K562 (cell line): ENCODE data around the gene HNRNPA2B1. TPM values are rescaled to one million over a fixed set of nuclear protein-coding genes. Genes with fewer than 3 reads are reported as not detected.

Source experiments
- EP300 ChIP-seq: IDR thresholded peaks from 2 replicates; pipeline ENCODE4 v1.6.1; 2012; ENCODE audit warnings: low read length, improper control_type of control experiment
- FUS ChIP-seq: fragments of 200-400 bp; formaldehyde crosslinking; optimal IDR thresholded peaks from 2 replicates; pipeline ENCODE3; 2017; ENCODE audit warnings: low read depth, low read length
- KLF6 ChIP-seq: fragments of 250-450 bp; sonication (Bioruptor Pico); IDR thresholded peaks from 2 replicates; pipeline ENCODE4 v1.4.0; 2020; ENCODE audit warnings: mild to moderate bottlenecking, moderate library complexity, borderline replicate concordance
- TARDBP ChIP-seq: fragments of 450-650 bp; IDR thresholded peaks from 2 replicates; pipeline ENCODE4 v1.6.1; 2016
- YY1 ChIP-seq, 3 experiments: IDR thresholded peaks; 2 replicates each; pipeline ENCODE4 v1.6.1; 2011; ENCODE audit warnings: low read length in 2 of 3, mild to moderate bottlenecking in 2 of 3, moderate library complexity in 2 of 3, borderline replicate concordance in 1 of 3, control low read depth in 1 of 3, low read depth in 1 of 3; ENCODE audit not compliant: insufficient read depth in 3 of 3, insufficient replicate concordance in 2 of 3, control insufficient read depth in 1 of 3, insufficient read length in 1 of 3; ENCODE audit errors: extremely low read depth in 1 of 3
- ZNF174 ChIP-seq: fragments of 250-450 bp; sonication (Bioruptor Pico); IDR thresholded peaks from 2 replicates; pipeline ENCODE4 v1.4.0; 2020; ENCODE audit warnings: mild to moderate bottlenecking
- ZNF197 ChIP-seq: fragments of 200-800 bp; sonication (Bioruptor generic); IDR thresholded peaks from 2 replicates; pipeline ENCODE4 v1.6.1; 2016; ENCODE audit warnings: low read depth, missing genetic modification characterization, missing compliant biosample characterization
- polyA plus RNA-seq, 8 experiments: library from polyadenylated mRNA; depleted of rRNA in 4 of 8; stranded (reverse) in 5 of 8; unstranded in 3 of 8; fragments of >200 nt; fragmentation: Nextera tagmentation in 2 of 8; fragmentation: Illumina TruSeq in 1 of 8; extraction: Ambion mirVana in 2 of 8; extraction: Trizol in 1 of 8; gene quantifications; 2 replicates each; pipeline versions ENCODE4 v1.2.1 to v1.2.3, GENCODE V29; 2011 to 2014; ENCODE audit warnings: inconsistent platforms in 1 of 8, missing spikeins in 1 of 8
- total RNA-seq, 7 experiments: library from RNA; depleted of rRNA in 6 of 7; stranded (reverse); fragments of >200 nt in 6 of 7; fragmentation: Illumina TruSeq in 2 of 7; extraction: Trizol in 2 of 7; gene quantifications; 2 replicates each; pipeline versions ENCODE4 v1.2.1 to v1.2.3, GENCODE V29; 2011 to 2021; ENCODE audit warnings: low replicate concordance in 1 of 7
- TF ChIP-seq, protein P1 (sequence below): sonication (generic); formaldehyde crosslinking; IDR thresholded peaks from 2 replicates; pipeline ENCODE4 v1.8.0; 2023; ENCODE audit warnings: mild to moderate bottlenecking, missing genetic modification reagents
- TF ChIP-seq, protein P2 (sequence below): fragments of 150-350 bp; conservative IDR thresholded peaks from 2 replicates; pipeline ENCODE4 v1.6.1; 2014; ENCODE audit warnings: low read length
- TF ChIP-seq, protein P3 (sequence below): conservative IDR thresholded peaks from 2 replicates; pipeline ENCODE4 v1.6.1; 2011; ENCODE audit warnings: low read depth, mild to moderate bottlenecking, low read length; ENCODE audit not compliant: control insufficient read depth
- TF ChIP-seq, protein P4 (sequence below): fragments of 250-450 bp; sonication (Bioruptor Pico); IDR thresholded peaks from 2 replicates; pipeline ENCODE4 v1.4.0; 2020; ENCODE audit warnings: borderline replicate concordance
- TF ChIP-seq, protein P5 (sequence below): fragments of 450-650 bp; IDR thresholded peaks from 2 replicates; pipeline ENCODE4 v1.6.1; 2017; ENCODE audit warnings: antibody characterized with exemption
- TF ChIP-seq, protein P6 (sequence below), 3 experiments: fragments of 200-800 bp in 1 of 3; sonication (Bioruptor generic) in 1 of 3; sonication (generic) in 1 of 3; formaldehyde crosslinking in 1 of 3; IDR thresholded peaks; 2 replicates each; pipeline versions ENCODE4 v1.6.1 to v1.8.0; 2016 to 2022; ENCODE audit warnings: mild to moderate bottlenecking in 2 of 3, missing compliant biosample characterization in 2 of 3, missing genetic modification characterization in 2 of 3, missing genetic modification reagents in 1 of 3

Gene HNRNPA2B1
- total and polyA plus RNA-seq, 9 of the 15 experiments (the other 6 are each of a cell fraction or from before 2014, with no cell fraction given), result 630 to 1,989 (median 865) TPM

DNA sequence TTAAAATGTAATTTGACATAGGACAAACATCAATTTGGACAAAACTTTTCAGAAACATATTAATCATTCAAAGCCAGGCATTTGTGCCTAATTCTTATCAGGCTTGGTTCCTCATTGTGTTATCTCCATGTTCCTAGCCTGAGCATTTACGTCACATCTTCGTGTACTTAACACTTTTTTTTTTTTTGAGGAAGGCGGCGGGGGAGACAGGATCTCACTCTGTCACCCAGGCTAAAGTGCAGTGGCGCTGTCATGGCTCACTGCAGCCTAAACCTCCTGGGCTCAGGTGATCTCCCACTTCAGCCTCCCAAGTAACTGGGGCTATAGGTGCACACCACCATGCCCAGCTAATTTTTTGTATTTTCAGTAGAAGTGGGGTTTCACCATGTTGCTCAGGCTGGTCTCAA is 19.8 kb downstream of the HNRNPA2B1 start (continued):
- TF ChIP-seq, protein P1, sequence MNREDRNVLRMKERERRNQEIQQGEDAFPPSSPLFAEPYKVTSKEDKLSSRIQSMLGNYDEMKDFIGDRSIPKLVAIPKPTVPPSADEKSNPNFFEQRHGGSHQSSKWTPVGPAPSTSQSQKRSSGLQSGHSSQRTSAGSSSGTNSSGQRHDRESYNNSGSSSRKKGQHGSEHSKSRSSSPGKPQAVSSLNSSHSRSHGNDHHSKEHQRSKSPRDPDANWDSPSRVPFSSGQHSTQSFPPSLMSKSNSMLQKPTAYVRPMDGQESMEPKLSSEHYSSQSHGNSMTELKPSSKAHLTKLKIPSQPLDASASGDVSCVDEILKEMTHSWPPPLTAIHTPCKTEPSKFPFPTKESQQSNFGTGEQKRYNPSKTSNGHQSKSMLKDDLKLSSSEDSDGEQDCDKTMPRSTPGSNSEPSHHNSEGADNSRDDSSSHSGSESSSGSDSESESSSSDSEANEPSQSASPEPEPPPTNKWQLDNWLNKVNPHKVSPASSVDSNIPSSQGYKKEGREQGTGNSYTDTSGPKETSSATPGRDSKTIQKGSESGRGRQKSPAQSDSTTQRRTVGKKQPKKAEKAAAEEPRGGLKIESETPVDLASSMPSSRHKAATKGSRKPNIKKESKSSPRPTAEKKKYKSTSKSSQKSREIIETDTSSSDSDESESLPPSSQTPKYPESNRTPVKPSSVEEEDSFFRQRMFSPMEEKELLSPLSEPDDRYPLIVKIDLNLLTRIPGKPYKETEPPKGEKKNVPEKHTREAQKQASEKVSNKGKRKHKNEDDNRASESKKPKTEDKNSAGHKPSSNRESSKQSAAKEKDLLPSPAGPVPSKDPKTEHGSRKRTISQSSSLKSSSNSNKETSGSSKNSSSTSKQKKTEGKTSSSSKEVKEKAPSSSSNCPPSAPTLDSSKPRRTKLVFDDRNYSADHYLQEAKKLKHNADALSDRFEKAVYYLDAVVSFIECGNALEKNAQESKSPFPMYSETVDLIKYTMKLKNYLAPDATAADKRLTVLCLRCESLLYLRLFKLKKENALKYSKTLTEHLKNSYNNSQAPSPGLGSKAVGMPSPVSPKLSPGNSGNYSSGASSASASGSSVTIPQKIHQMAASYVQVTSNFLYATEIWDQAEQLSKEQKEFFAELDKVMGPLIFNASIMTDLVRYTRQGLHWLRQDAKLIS (CRISPR knock-in tag), result no peak
- TF ChIP-seq ZNF197 (CRISPR knock-in tag) (peak; percentile 82; the same call in 1 of the 2 replicates), FUS (no peak), EP300 (peak; percentile 79), YY1 (IDR thresholded peaks at IDR 0.05; ENCODE audit: borderline replicate concordance in 1 of 3, control insufficient read depth in 1 of 3, extremely low read depth in 1 of 3, insufficient read depth in 3 of 3, insufficient read length in 1 of 3, insufficient replicate concordance in 2 of 3, low read depth in 1 of 3, low read length in 2 of 3) (no peak), KLF6 (CRISPR knock-in tag) (no peak), TARDBP (no peak), ZNF174 (CRISPR knock-in tag) (no peak)
- TF ChIP-seq, protein P2, sequence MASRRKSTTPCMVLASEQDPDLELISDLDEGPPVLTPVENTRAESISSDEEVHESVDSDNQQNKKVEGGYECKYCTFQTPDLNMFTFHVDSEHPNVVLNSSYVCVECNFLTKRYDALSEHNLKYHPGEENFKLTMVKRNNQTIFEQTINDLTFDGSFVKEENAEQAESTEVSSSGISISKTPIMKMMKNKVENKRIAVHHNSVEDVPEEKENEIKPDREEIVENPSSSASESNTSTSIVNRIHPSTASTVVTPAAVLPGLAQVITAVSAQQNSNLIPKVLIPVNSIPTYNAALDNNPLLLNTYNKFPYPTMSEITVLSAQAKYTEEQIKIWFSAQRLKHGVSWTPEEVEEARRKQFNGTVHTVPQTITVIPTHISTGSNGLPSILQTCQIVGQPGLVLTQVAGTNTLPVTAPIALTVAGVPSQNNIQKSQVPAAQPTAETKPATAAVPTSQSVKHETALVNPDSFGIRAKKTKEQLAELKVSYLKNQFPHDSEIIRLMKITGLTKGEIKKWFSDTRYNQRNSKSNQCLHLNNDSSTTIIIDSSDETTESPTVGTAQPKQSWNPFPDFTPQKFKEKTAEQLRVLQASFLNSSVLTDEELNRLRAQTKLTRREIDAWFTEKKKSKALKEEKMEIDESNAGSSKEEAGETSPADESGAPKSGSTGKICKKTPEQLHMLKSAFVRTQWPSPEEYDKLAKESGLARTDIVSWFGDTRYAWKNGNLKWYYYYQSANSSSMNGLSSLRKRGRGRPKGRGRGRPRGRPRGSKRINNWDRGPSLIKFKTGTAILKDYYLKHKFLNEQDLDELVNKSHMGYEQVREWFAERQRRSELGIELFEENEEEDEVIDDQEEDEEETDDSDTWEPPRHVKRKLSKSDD, result no peak
- TF ChIP-seq, protein P3, sequence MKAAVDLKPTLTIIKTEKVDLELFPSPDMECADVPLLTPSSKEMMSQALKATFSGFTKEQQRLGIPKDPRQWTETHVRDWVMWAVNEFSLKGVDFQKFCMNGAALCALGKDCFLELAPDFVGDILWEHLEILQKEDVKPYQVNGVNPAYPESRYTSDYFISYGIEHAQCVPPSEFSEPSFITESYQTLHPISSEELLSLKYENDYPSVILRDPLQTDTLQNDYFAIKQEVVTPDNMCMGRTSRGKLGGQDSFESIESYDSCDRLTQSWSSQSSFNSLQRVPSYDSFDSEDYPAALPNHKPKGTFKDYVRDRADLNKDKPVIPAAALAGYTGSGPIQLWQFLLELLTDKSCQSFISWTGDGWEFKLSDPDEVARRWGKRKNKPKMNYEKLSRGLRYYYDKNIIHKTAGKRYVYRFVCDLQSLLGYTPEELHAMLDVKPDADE, result no peak
- TF ChIP-seq, protein P4, sequence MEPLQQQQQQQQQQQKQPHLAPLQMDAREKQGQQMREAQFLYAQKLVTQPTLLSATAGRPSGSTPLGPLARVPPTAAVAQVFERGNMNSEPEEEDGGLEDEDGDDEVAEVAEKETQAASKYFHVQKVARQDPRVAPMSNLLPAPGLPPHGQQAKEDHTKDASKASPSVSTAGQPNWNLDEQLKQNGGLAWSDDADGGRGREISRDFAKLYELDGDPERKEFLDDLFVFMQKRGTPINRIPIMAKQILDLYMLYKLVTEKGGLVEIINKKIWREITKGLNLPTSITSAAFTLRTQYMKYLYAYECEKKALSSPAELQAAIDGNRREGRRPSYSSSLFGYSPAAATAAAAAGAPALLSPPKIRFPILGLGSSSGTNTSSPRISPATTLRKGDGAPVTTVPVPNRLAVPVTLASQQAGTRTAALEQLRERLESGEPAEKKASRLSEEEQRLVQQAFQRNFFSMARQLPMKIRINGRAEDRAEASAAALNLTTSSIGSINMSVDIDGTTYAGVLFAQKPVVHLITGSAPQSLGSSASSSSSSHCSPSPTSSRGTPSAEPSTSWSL (CRISPR knock-in tag), result no peak
- TF ChIP-seq, protein P5, sequence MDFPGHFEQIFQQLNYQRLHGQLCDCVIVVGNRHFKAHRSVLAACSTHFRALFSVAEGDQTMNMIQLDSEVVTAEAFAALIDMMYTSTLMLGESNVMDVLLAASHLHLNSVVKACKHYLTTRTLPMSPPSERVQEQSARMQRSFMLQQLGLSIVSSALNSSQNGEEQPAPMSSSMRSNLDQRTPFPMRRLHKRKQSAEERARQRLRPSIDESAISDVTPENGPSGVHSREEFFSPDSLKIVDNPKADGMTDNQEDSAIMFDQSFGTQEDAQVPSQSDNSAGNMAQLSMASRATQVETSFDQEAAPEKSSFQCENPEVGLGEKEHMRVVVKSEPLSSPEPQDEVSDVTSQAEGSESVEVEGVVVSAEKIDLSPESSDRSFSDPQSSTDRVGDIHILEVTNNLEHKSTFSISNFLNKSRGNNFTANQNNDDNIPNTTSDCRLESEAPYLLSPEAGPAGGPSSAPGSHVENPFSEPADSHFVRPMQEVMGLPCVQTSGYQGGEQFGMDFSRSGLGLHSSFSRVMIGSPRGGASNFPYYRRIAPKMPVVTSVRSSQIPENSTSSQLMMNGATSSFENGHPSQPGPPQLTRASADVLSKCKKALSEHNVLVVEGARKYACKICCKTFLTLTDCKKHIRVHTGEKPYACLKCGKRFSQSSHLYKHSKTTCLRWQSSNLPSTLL, result no peak
- TF ChIP-seq, protein P6, sequence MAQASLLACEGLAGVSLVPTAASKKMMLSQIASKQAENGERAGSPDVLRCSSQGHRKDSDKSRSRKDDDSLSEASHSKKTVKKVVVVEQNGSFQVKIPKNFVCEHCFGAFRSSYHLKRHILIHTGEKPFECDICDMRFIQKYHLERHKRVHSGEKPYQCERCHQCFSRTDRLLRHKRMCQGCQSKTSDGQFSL (CRISPR knock-in tag; IDR thresholded peaks at IDR 0.05), result no peak
- TF ChIP-seq, protein P6 (tag; IDR thresholded peaks at IDR 0.05), result no peak
